HG02840 (cell line): ENCODE results near the gene HIRA.

Source experiments
- ATAC-seq: cut with Tn5 transposase; IDR thresholded peaks from one replicate; pipeline ENCODE4 v1.9.1; 2021; ENCODE audit warnings: mild to moderate bottlenecking, moderate library complexity, moderate number of reproducible peaks; ENCODE audit not compliant: unreplicated experiment, low FRiP score

HIRA gene

DNA sequence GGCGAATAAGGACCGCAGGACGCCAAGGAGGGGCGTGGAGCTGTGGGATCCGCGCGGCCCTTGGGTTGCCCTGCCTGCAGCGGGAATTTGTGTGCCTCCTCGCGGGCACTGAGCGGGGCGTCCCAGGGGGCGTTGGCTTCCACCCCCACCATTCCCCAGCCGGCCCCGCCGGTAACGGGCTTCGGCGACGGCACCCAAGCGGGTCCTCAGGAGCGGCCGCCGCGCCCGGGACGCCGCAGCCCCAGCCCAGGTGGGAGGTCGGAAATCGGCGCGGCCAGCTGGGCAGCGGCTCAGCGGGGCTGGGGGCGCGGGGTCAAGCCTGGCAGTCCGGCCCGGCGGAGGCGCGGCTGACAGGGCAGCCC, 140.3 kb downstream of the HIRA start:
- ATAC-seq, result no peak

DNA sequence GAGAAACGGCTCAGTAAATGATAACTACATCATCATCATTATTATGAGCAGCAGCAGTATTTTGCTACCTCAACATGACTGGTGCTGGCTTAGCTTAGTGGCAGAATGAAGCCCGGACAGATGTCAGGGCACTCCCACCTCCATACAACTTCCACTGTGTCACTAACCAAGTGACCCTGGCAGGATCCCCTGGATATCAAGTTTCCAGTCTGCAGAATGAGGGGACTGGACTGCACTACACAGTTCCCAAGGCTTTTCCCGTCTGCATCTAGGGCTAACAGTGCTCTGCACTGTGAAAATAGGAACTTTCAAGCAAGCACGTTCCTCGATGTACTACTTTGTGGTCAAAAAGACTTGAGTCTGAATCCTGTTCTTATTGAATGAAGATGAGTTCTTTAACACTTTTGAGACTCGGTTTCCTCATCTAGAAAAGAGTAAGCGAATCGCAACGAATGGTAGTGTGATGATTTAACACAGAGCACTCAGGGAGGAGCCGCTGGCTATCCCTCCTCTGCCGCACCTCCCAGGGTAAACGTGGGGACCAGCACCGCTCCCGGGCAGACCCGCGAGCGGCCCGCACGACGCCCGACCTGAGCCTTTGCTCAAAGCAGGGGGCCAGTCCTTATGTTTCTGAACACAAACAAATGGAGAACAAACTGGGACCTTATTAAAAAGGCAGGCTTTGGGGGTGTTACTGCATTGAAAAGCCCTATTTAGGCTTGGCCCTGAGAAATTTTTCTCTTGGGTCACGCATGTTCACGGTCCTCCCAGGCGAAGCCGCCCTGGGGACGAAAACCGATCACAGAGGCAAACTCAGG, 140.9 kb downstream of the HIRA start:
- no peak for ATAC-seq

DNA sequence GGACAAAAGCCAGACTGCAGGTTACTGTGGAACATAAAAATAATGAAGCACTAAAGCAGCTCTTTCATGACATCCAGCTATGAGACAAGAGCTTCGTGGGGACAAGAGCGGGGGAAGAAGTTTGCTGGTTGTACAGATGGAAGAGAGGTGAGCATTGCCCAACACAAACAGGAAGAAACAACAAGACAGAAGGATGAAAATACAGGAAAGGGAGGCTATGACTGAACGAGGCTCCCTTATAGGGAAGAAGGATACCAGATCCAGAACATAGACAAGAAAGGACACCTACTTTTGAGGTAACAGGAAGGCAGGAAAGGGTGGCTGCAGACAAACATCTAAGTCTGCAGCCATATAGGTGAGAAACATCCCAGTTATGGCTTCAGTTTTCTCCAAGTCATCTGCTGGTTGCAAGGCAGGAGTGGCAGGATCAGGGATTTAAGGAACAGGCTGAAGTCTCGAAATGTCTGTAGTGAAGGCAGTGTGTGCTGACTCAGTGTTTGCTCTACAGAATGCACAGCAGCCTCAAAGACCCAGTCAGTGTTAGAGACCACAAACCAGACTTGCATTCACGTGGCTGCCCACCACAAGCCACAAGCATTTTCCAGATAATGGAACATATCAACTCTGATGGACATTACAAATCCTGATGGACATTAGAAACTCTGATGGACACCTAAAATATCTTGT, 141.9 kb downstream of the HIRA start:
- ATAC-seq, result no peak

DNA sequence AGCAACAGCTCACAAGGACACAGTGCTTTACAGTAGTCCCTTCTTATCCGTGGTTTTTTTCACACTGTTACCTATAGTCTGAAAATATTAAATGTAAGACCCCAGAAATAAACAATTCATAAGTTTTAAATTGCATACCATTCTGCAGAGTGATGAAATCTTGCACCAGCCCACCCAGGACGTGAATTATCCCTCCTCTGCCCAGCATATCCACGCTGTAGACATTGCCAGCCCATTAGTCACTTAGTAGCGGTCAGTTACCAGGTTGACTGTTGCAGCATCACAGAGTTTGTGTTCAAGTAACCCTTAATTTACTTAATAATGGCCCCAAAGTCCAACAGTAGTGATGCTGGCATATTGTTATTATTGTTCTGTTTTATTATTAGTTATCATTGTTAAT, 143.6 kb downstream of the HIRA start:
- ATAC-seq, result no peak

DNA sequence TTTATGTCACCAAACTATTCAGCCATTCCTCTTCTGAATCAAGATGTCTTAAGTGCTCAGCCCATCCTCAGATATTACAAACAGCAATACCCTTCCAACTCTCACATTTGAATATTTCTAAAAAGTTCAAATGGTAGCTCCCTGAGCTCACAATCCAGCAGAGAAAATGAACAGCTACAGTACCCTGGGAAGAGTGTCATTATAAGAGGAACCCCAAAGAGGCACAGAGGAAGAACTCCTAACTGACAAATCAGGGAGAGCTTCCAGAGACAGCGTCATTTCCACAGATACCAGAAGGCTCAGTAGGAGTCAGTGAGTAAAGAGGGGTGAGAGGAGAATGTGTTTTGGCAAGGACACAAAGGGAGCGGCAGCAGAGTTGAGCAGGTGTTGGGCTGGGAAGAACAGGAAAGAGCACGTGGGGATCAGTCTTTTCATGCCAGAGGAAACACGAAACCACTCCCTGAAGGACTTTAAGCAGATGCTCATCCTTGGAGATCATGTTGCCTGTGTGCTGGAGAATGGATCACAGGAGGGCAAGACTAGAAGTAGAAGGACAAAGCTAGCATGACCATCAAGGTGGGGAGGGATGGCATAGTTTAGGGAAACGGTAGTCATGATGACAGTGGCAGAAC, 144.3 kb downstream of the HIRA start:
- no peak for ATAC-seq

DNA sequence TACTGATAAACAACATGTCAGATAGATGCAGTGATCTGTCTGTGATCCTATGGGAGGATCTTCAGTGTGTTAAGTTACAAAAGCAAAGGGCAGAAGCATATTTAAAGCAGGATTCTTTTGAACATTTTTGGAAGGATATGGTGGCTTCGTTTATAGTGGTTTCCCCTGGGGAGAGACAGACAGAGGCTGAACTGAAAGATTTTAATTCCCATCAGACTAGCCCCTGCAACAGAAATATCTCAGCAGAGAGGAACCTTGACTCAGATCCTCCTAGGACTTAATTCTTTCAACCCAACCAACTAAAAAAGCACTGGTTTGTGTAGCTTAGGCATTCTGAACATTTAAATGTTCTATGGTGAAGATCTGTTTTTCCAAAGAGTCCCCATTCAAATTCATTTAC, 145.7 kb downstream of the HIRA start:
- no peak for ATAC-seq
